Measurements from ENCODE around the gene WDR93.

Gene WDR93

GRCh38 chr15:89750560-89751542 is 60.2 kb downstream of the WDR93 start, which contains the start of gene MESP1:
MESP1 (minus strand) TSS chr15:89751249; CDS start chr15:89751231, 18 bp downstream.
- DNase-seq = peak; percentile 80

DNA sequence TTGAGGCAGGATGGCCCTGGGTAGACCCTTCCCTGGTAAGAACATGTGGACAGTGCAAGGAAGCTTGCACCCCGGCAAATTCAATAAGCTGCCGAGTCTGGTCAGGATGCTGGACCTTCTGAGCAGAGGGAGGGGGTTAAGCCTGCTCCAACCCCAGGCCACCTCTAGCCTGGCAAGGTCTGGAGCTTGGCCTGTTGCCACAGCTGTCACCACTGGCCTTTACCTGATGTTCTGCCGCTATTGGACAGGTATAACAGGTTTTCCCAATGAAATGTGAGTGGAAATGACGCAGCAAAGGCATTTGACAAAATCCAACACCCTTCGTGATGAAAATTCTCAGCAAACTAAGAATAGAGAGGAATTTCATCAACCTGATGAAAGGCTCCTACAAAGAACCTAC is 61.1 kb downstream of the WDR93 start:
- no peak for DNase-seq

GRCh38 chr15:89753855-89754254 is 63.2 kb downstream of the WDR93 start:
- DNase-seq = no peak

- no peak for DNase-seq
These were observed 63.9 kb downstream of the WDR93 start for GRCh38 chr15:89754361-89755154.

DNA sequence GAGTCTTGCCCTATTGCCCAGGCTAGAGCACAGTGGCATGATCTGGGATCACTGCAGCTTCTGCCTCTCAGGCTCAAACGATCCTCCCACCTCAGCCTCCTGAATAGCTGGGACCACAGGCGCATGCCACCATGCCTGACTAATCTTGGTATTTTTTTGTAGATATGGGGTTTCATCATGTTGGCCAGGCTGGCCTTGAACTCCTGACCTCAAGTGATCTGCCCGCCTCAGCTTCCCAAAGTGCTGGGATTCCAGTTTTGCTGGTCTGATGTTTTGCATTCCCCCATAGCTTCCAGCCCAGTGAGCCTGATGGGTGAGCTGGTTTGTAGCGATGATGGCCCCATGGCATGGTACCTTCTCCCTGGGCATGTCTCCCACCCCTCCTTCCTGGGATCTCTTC is 65.1 kb downstream of the WDR93 start:
- no peak for DNase-seq

DNA sequence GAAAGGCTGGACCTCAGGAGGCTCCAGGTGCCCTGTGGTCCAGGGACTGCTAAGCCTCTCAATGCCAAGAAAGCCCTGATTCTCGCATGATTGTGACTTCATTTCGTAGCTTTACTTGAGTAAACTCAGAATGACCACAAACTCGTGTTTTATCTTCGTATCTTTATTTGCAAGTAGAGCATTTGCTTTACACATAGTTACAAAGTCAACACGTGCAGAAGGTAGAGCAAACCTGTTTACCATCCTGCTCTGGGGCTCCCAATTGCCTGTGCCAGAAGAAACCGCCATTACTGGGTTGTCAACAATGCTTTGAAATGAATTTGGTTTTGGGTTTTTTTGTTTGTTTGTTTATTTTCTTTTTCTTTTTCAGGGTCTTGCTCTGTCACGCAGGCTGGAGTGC is 66.3 kb downstream of the WDR93 start:
- DNase-seq = no peak

DNA sequence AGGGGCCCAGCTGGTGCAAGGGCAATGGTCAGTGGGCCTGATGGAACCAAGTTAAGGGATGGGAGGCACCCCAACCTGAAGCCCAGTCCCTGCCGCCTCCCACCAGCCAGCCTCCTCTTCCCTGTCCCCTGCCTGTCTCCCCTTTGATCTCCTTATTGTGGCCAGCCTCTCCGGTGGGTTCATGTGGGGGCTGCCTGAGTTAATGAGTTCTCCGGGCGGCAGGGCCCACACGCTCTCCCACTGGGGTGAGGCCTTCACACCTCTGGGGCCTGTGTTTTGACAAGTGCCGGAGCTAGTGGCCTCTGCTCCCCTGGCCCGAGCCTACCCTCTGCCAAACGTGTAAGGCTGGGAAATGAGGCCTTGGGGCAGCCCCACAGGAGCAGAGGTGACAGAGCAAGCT is 67.7 kb downstream of the WDR93 start:
- DNase-seq = no peak

DNA sequence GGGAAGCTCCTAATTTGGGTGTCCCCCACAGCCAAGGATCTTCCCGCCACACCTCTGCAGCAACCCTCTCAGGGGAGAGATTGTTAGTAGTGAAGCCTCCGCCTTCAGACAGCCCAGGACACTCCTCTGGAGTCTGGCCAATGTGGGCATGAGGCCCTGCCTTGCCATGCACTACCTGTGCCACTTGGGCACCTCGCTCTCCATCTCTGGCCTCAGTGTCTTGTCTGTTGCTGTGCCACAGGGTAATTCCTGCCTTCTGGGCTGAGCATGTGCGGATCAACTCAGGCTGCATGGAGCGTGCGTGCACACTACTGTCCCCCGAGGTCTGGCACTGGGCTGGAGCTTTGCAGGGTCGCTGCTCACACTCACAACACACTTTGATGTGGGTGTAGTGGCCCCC is 68.4 kb downstream of the WDR93 start:
- DNase-seq = no peak

- no peak for DNase-seq
These were observed 69.2 kb downstream of the WDR93 start for GRCh38 chr15:89759835-89760234.

GRCh38 chr15:89760303-89761008 is 69.8 kb downstream of the WDR93 start:
- peak; percentile 54 for DNase-seq

DNA sequence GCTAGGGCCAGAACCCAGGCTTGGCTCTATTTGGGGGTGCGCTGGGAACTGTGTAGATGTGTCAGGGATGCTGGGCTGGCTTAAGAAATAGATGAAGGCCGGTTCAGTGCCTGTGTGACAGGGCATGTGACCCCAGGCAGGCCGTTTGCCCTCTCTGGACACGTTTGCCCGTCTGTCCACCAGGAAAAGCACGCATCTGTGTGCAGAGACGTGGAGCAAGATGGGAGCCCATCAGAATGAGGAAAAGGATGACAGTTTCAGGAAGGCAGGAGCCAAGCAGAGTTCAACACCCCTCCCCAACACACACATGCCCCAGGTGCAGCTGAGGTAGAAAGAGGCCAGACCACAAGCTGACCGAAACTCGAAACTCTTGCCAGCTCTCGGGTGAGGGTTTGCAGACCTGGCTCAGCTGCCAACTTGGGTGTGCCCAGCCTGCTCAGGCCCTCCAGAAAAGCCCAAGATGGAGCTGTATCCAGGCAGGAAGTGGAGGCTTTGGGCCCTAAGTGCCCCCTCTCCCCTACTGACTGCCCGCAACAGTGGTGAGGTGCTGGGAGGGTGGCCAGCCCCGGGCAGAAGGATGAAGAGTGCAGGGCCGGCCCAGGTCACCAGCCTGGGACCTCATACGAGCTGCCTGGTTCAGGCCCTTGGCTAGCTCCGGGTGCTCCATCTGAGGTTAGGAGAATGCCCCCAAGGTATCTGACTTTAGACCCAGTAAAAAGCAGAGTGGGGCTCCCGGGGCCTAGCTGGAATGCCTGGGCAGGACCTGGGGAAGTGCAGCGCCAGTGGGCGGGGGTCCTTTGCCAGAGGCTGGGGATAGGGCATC is 70.6 kb downstream of the WDR93 start:
- DNase-seq = no peak

- no peak for DNase-seq
These were observed 71.3 kb downstream of the WDR93 start for GRCh38 chr15:89761929-89762328.

DNA sequence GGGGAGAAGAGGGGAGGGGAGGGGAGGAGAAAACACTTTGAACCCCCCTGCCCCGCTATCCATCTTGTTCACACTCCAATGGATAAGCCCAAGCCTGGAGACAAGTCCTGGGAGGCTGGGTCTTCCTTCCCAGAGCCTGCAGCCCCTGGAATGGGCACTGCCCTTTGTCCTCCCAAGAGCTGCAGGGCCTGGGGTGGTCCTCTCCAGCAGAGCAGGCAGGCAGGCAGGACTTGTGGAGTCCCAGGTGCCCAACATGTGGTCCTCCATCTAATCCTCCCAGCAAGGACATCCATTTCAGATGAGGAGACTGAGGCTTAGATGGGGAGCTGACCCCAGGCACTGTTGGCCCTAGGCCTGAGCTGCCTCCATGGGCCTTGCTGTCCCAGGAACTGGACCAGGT is 75.1 kb downstream of the WDR93 start:
- DNase-seq = no peak

GRCh38 chr15:89766357-89767311 is 76.0 kb downstream of the WDR93 start:
- no peak for DNase-seq

- DNase-seq = no peak
These were observed 76.9 kb downstream of the WDR93 start for GRCh38 chr15:89767411-89767915.

DNA sequence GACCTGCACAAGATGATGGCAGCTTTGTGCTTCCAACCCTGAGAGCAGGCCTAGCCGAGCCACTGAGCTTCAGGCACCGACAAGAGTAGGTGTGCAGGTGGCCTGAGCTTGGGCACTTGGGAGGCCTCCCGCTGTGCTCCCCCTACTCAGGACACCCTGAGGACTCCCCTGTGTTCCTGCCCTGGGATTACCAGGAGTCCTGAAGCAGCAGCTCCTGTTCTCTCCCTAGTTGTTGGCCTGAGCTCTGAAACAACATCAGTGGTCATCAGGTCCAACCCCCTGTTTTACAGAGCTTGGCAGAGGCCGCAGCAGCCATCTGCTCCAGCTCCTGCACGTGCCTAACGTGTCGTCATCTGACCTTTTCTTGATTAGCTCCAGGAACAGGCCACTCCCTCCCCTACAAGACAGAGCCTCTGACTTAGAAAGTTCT is 77.5 kb downstream of the WDR93 start:
- DNase-seq = no peak

GRCh38 chr15:89769366-89769765 is 78.8 kb downstream of the WDR93 start:
- DNase-seq = no peak

DNA sequence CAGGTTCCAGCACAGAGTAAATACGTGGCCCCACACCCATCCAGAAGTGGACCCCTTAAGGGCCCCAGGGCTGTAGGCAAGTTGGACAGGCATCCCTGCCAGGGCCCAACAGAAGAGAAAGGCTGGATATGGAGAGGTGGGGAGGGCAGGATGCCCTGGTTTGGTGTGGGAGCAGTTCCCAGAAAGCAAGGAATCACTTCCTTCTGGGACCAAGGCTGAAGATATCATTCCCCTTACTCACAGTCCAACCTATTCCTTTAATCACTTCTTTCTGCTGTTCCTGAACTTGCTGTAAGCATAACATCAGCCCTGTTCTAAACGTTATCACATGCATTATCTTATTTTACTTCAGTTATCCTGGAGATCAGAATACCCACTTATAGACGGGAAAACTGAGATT is 79.4 kb downstream of the WDR93 start:
- no peak for DNase-seq

DNA sequence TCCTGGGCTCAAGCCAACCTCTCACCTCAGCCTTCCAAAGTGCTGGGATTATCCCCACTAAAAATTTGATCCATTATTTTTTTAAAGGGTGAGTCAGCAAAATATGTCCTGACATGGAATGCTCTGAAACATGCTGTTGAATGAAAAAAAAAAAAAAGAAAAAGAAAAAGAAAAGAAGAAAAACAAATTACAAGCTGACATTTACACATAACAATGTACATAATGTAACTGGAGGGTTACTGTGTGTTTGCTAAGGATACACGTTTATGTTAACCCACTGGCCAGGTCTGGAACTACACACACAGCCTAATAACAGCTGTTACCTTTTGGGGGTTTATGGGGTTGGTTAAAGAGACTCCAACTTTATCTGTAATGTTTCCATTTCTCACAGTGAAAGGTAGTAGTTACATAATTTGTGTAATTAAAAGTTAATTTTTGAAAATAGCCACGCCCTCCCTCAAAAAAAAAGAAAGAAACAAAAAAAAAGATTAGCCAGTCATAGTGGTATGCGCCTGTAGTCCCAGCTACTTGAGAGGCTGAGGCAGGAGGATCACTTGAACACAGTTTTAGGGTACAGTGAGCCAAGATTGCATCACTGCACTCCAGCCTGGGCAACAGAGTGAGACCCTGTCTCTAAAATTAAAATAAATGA is 82.4 kb downstream of the WDR93 start:
- DNase-seq = no peak

DNA sequence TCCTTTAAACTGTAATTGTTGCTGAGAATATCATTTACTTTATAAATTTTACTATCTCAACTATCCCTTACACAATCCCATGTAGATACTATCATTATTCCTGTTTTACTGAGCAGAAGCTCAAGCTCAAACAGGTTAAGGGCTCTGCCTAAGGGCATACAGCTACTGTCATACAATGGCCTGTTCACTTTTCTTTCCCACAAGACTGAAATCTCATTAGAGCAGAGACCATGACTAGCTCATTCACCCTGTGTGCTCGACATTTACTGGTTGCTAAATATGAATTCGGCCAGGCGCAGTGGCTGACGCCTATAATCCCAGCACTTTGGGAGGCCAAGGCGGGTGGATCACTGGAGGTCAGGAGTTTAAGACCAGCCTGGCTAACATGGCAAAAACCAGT is 83.9 kb downstream of the WDR93 start:
- DNase-seq = no peak
